ENCODE results near the gene CLRN3.

CLRN3 gene

DNA sequence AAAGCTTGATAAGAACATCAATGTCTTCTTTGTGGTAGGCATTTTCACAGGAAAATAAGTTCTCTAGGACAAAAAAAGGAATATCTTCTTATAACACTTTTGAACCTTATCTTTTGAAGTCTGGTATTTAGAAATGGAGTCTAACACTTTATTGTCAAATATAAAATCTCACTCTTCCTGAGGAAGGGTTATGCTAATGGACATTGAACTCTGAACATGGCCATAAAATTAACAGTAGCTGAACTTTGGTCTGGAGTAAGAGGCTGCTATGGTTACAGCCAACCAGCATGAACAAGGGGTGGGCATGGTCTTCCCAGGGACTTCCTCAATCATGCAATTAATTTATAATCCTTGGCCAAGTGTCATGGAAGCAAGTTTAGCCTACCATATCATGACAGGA lies at the start of gene CLRN3:
Gene CLRN3 (minus strand): TSS at position 199 of the 400 bp plus-strand sequence. CDS start 157 bp downstream, at position 42.
- no peak for DNase-seq (ENCODE audit: low read depth)

GRCh38 chr10:127940866-127941640 lies 48.3 kb upstream of the CLRN3 start:
- no peak for DNase-seq (ENCODE audit: low read depth)

GRCh38 chr10:127939786-127940330 lies 47.1 kb upstream of the CLRN3 start:
- no peak for DNase-seq (ENCODE audit: low read depth)

DNA sequence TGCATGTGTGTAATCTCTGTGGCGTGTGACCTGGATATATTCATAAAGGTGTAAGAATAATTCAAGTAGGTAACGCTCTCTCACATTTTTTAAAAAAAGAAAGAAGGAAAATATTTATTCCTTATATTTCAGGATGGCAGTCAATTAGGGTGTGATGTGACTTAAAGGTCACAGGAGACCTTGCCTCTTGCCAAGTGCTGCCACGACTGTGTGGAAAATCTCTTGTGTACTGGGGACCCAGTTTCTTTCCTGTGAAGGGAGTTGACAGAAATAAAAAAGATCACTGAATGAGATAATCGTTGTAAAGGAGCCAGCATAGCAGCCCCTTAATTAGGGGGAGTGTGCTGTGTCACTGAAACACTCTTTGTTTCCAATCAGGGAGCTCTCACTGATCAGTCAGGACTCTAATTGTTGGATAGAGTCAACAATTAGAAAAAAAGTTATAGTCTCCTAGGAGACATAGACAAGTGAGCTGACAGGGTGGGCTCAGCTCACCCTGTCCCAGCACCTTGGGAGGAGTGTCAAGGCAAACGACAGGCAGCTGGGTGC lies 45.2 kb upstream of the CLRN3 start:
- DNase-seq (ENCODE audit: low read depth): no peak

- no peak for DNase-seq (ENCODE audit: low read depth)
These were observed 44.3 kb upstream of the CLRN3 start for GRCh38 chr10:127937069-127937468.

GRCh38 chr10:127935071-127935561 lies 42.4 kb upstream of the CLRN3 start:
- DNase-seq (ENCODE audit: low read depth): no peak

DNA sequence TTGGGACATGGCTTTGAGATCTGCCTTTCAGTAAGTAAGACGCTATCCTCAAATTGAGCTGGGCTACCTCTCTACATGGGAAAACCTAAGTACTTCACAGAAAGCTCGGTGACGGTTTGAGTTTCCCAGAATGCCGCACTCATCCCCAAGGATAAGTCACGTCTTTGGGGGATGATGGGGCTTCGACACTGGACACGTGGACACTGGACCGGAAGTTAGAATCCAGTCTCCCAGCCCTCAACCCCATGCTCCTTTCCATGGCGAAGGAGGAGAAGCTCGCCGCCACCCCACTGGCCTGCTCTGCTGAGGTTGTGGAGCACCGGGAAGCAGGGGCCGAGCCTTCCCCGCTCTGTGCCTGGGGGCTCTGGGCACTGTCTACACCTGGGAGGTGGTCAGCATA lies 41.6 kb upstream of the CLRN3 start:
- no peak for DNase-seq (ENCODE audit: low read depth)

DNA sequence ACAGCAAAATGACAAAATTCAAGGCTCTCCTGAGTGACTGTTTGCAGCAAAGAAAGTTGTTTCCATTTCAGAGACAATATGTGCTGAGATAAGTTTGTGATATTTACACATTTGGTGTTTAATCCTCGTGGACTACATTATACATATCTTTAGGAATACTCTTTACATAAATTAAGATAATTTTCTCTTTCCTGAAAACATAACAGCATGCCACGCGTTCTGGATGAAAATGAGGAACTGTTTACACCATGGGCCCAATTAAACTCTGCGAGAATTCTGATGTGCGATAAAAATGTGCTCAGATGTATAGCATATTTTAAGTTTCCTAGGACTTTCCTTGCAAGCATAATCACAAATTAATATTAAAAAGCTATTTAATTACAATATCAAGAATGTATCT lies 40.5 kb upstream of the CLRN3 start:
- no peak for DNase-seq (ENCODE audit: low read depth)

- DNase-seq (ENCODE audit: low read depth): no peak
These were observed 40.0 kb upstream of the CLRN3 start for GRCh38 chr10:127932521-127933270.

GRCh38 chr10:127928021-127928806 lies 35.5 kb upstream of the CLRN3 start:
- DNase-seq (ENCODE audit: low read depth): no peak

- DNase-seq (ENCODE audit: low read depth): no peak
These were observed 33.7 kb upstream of the CLRN3 start for GRCh38 chr10:127926455-127926854.

GRCh38 chr10:127925471-127926207 lies 32.9 kb upstream of the CLRN3 start:
- DNase-seq (ENCODE audit: low read depth): no peak

- no peak for DNase-seq (ENCODE audit: low read depth)
These were observed 30.9 kb upstream of the CLRN3 start for GRCh38 chr10:127923646-127924045.

DNA sequence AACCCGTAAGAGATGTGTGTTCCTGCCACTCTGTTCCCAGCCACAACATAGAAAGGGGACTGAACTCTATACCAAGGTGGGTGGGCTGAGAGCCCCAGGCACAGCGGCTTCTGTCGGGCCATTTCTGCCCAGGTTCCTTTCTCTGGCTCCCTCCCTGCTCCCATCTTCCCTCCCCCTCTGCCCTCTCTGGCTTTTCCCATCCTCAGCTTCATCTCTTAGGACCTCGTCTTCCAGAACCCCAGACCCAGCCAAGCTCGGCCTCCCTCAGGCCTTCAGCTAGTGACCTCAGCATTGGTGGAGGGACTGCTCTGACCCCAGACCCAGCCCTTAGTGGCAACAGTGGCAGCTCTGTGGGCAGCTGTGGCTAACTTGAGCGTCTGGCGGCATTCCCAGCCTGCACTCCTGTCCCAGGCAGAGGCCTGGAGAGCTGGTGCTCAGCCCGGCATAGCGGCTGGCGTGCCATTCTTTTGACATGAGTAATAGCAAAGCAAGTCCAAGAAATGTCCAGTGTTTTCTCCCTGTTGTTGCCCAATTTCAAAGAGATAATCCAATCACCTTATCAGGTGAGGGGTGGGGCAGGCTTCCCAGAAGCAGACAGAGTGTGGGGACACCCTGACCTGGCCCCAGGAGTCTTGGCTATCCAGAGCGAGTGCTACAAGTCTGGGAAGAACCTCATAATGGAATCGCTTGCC lies 30.1 kb upstream of the CLRN3 start:
- DNase-seq (ENCODE audit: low read depth): no peak

DNA sequence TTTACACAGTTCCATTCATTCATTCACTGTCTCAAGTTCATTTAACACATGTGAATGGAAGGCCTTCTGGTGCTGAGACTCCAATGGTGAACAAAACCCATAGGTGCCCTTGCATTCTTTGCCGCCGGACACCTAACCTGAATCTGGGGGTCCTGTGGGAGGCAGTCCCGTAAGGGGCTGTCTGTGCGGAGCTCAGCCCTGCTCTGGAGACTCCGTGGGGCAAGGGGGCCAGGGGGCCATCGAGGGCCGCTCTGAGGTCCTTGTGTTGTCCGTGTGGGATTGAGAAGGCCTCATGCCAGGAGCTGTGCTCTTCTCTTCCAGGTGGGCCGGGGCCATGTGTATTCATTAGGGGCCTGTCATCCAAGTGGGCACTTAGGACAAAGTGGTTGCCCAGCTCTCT lies 29.5 kb upstream of the CLRN3 start:
- DNase-seq (ENCODE audit: low read depth): no peak

GRCh38 chr10:127921753-127922145 lies 29.0 kb upstream of the CLRN3 start:
- DNase-seq (ENCODE audit: low read depth): no peak

GRCh38 chr10:127921075-127921752 lies 28.5 kb upstream of the CLRN3 start:
- DNase-seq (ENCODE audit: low read depth): no peak

- no peak for DNase-seq (ENCODE audit: low read depth)
These were observed 27.7 kb upstream of the CLRN3 start for GRCh38 chr10:127920306-127921074.

All from stimulated activated CD8-positive, alpha-beta memory T cell treated with anti-CD3 and anti-CD28 coated beads, Interleukin-15, amount 100 ng/mL, for 1 hour (primary cell).